SH-SY5Y (cell line): ENCODE measurements around the gene EDEM2.

Experiments used
- GATA2 ChIP-seq: IDR thresholded peaks from 2 replicates; pipeline ENCODE4 v1.6.1; 2011; ENCODE audit warnings: mild to moderate bottlenecking, low read depth, low read length
- GATA3 ChIP-seq: IDR thresholded peaks from 2 replicates; pipeline ENCODE4 v1.6.1; 2011; ENCODE audit warnings: low read depth, mild to moderate bottlenecking, low read length, moderate library complexity

DNA sequence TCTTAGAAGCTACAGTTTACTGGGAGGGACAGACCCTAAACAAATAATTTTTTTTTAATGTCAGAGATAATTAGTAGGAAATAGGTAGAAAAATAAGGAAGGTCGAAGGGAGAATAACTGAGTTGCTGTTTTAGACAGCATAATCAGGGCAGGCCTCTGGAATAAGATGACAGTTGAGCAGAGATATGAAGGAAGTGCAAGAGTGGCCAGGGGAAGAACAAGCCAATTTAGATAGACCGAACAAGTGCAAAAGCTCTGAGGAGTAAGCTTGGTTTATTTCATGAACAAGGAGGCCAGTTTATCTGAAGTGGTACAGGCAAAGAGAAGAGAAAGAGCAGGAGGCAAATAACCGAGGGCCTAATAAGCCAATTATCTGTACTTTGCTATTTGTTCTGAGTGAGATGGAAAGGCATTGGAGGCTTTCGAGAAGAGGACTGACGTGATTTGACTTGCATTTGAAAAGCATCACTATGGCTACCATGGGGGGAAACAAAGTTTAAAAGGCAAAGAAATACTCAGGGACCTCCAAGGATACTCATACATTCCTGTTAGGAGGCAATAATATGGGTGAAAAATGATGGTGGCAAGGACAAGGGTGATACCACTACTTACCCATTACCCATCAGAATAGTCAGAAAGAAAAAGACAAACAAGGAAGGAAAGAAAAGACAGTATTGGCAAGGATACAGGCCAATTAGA lies 44.4 kb upstream of the EDEM2 start:
- TF ChIP-seq GATA2: no peak
- no peak for TF ChIP-seq GATA3
